SK-MEL-5 (cell line): ENCODE data around the gene LRRC26. TPM values are rescaled to one million over a fixed set of nuclear protein-coding genes. Genes with fewer than 3 reads are reported as not detected.
"Not testable (repeated sequence)": the region's sequence is repeated elsewhere in the genome, so short reads cannot be mapped to it uniquely, and the experiment has no call there.

ENCODE experiments used
- DNase-seq: peaks from one replicate; pipeline ENCODE4 v3.0.0-alpha.2; 2016; ENCODE audit warnings: low read depth, low spot score
- in situ Hi-C: cut with HindIII; loops from 2 replicates; pipeline ENCODE4 v1.10.0; 2016; ENCODE audit warnings: low sequenced_read_pairs, high pct_unique_total_duplicates, low pct_unique_long_range_greater_than_20kb
- total RNA-seq: library from RNA; depleted of rRNA; stranded (reverse); fragments of >200 nt; shearing (Covaris generic); gene quantifications from 2 replicates; pipeline ENCODE4 v1.2.3, GENCODE V29; 2014

The LRRC26 gene
- total RNA-seq, 1 experiment from 2014 or later: 0.40 TPM

- DNase-seq: no peak
- in situ Hi-C loops: no loop called here
These were observed 22.1 kb downstream of the LRRC26 start for GRCh38 chr9:137147793-137148160.

GRCh38 chr9:137147091-137147792 is 22.6 kb downstream of the LRRC26 start:
- in situ Hi-C loops: no loop called here
- DNase-seq: no peak

GRCh38 chr9:137146527-137146918 is 23.3 kb downstream of the LRRC26 start:
- in situ Hi-C loops: no loop called here
- DNase-seq: no peak

GRCh38 chr9:137145731-137146526 is 23.9 kb downstream of the LRRC26 start:
- in situ Hi-C loops: no loop called here

GRCh38 chr9:137143459-137143858 is 26.4 kb downstream of the LRRC26 start:
- DNase-seq: no peak
- in situ Hi-C loops: no loop called here

More at GRCh38 chr9:137145731-137146526, 23.9 kb downstream of the LRRC26 start:
- DNase-seq: no peak

GRCh38 chr9:137141976-137142936 is 27.6 kb downstream of the LRRC26 start:
- no peak for DNase-seq
- in situ Hi-C loops: no loop called here

GRCh38 chr9:137141050-137141810 is 28.6 kb downstream of the LRRC26 start:
- in situ Hi-C loops: no loop called here

GRCh38 chr9:137140151-137141012 is 29.5 kb downstream of the LRRC26 start:
- in situ Hi-C loops: no loop called here
- DNase-seq: no peak

More at GRCh38 chr9:137141050-137141810, 28.6 kb downstream of the LRRC26 start:
- no peak for DNase-seq

GRCh38 chr9:137139468-137140150 is 30.2 kb downstream of the LRRC26 start:
- in situ Hi-C loops: no loop called here
- no peak for DNase-seq

GRCh38 chr9:137138722-137139467 is 31.0 kb downstream of the LRRC26 start, which contains the start of gene GRIN1:
GRIN1 (plus strand) TSS chr9:137139154; CDS start chr9:137139487, 333 bp downstream.
- no peak for DNase-seq
- in situ Hi-C loops: no loop called here

GRCh38 chr9:137138058-137138721 is 31.7 kb downstream of the LRRC26 start:
- in situ Hi-C loops: no loop called here
- peak; percentile 44 for DNase-seq

GRCh38 chr9:137136881-137137607 is 32.8 kb downstream of the LRRC26 start:
- in situ Hi-C loops: no loop called here
- no peak for DNase-seq

- in situ Hi-C loops: no loop called here
- no peak for DNase-seq
These were observed 33.5 kb downstream of the LRRC26 start for GRCh38 chr9:137136261-137136880.

- DNase-seq, in situ Hi-C loops: not testable (repeated sequence)
These were observed 34.7 kb downstream of the LRRC26 start for GRCh38 chr9:137135154-137135553.
